LHCN-M2 (cell line): Measurements from ENCODE around the gene LRP5. TPM values are rescaled to one million over a fixed set of nuclear protein-coding genes. Genes with fewer than 3 reads are reported as not detected.
A peak's percentile ranks its signal among the peaks of the same experiment; 100 is the strongest.

Experiments used
- DNase-seq: peaks from one replicate; pipeline ENCODE4 v3.0.0-alpha.2; 2012; ENCODE audit warnings: low read depth
- polyA plus RNA-seq: library from polyadenylated mRNA; unstranded; fragments of >200 nt; gene quantifications from one replicate; pipeline ENCODE4 v1.2.1, GENCODE V29; 2012; ENCODE audit warnings: missing spikeins
- total RNA-seq: library from RNA; depleted of rRNA; stranded (reverse); fragments of >200 nt; gene quantifications from 2 replicates; pipeline ENCODE4 v1.2.3, GENCODE V29; 2014; rRNA removed

The LRP5 gene
- total RNA-seq = 12.4 and 17.2 TPM in 2 replicates
- 15.3 TPM for polyA plus RNA-seq

DNA sequence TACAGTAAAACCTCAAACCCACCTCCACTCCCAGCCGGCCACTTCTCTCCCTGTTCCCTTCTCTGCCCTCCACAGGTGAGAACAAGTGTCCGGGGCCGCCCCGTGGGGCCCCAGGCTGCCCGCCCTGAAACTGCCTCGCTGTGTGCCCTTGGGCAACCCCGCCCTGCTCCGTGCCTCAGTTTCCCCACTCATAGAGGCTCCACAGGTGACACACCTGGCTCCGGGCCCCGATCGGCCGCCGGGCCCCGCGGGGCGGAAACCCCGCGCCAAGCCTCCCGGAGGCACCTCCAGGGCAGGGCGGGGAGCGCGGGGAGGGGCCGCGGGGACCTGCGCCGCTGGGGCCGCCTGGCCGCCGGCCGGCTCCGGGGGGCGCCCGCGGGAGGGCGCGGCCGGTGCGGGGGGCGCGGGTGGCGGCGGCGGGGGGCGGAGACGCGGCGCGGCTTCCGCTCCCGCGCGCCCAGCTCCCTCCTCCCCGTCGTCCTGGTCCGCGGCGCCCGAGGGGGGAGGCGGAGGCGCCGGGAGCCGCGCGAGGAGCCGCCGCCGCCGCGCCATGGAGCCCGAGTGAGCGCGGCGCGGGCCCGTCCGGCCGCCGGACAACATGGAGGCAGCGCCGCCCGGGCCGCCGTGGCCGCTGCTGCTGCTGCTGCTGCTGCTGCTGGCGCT, at the start of gene LRP5:
LRP5 (plus strand) TSS at position 475 of the 663 bp plus-strand sequence; CDS start at position 599, 124 bp downstream.
- no peak for DNase-seq

DNA sequence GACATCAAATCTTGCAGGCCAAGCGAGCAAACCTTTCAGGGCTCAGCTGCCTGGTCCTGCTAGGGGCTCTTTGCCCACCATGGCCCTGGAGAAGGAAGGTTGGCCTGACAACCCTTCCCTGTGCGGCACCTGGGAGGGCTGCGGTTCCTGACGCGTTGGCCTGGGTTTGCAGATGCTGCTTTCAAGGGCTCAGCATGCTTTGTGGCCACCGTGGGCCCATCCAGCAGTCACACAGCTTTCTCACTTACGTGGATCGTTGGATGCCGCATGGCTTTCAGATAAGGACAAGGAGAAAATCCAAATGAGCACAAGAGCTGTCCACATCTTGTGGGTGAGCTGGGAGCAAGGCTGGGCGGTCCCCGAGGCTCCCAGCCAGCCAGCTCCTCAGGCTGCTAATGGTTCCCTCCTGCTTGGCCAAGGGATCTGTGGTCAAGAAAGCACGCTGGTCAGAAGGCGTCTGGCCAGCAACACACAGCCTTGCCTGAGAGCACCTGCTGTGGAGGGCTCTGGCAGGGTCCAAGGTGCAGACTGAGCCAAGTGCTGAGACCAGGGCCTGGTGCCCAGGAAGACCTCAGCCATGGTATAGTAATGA, 48.9 kb upstream of the LRP5 start:
- no peak for DNase-seq

DNA sequence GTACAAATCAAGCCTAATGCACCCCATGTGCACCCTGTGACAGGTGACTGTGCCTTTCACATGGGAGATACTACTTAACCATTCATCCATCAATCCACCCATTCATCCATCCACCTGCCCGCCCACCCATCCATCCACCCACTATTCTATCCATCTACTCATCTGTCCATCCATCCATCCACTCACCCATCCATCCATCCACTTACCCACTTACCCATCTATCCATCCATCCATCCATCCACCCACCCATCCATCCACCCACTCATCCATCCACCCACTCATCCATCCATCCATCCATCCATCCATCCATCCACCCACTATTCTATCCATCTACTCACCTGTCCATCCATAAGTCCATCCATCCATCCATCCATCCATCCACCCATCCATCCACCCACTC, 48.1 kb upstream of the LRP5 start:
- no peak for DNase-seq

DNA sequence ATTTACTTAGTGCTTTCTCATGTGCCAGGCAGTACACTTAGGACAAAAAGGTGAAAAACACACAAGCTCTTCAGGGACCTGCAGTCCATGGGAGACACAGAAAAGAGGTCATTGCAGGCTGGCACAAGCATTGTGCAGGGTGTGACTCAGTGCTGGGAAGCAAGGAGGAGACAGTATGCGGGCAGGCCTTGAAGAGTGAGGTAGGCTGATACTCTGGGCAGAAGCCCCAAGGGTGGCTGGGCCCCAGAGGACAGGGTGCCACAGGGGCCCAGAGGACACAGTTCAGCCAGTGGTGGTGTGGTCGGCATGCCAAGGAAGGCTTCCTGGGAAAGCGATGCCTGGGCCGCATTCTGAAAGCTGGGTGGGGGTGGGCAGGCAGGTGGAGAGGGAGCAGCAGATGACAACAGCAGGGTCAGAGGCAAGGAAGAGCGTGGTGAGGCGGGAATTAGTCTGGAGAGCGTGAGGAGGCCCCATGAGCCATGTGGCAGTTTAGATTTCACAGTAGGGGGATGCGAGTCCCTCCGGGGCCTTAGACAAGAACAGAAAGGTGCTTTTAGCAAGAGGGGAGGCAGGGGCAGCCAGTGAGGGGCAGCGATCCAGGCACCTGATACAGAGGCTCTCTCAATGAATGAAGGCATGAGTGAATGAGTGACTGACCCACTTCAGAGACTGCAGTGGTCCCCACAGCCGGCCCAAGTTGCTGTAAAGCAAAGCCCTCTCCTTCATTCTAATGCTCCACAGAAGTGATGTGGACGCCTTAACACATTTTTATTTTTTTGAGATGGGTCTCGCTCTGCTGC, 47.5 kb upstream of the LRP5 start:
- no peak for DNase-seq

DNA sequence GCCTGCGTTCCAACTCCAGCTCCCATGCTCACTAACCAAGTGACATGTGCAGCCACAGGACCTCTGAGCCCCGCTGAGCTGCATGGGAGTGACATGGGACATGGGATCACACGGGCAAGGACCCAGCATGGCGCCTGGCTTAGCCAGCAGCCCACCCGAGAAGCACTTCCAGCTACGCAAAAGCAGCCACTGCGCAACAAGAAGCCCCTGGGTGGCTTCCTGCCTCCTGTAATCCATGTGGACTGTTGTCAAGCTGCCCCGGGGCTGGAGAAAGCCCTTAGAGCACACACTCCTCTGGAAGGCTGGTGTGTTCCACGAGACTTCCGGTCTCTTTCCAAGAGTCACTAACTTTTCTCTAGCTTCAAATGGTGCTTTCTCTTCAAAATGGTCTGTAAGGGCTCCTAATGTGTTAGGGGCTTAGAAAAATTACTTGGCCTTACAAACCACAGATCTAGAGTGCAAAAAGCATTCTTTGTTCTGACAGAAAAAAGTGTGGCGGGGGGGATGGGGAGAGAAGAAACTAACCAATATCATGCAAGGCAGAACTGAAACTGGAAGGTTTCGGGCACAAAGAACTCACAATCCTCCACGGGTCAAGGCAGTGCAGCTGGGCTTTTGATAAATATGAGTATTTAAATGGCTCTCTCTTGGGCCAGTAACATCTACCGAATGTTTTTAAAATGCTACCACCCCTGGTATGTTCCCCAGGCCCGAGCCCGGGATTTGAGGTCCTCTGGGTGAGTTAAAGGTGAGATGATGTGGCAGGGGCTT, 46.1 kb upstream of the LRP5 start:
- no peak for DNase-seq

DNA sequence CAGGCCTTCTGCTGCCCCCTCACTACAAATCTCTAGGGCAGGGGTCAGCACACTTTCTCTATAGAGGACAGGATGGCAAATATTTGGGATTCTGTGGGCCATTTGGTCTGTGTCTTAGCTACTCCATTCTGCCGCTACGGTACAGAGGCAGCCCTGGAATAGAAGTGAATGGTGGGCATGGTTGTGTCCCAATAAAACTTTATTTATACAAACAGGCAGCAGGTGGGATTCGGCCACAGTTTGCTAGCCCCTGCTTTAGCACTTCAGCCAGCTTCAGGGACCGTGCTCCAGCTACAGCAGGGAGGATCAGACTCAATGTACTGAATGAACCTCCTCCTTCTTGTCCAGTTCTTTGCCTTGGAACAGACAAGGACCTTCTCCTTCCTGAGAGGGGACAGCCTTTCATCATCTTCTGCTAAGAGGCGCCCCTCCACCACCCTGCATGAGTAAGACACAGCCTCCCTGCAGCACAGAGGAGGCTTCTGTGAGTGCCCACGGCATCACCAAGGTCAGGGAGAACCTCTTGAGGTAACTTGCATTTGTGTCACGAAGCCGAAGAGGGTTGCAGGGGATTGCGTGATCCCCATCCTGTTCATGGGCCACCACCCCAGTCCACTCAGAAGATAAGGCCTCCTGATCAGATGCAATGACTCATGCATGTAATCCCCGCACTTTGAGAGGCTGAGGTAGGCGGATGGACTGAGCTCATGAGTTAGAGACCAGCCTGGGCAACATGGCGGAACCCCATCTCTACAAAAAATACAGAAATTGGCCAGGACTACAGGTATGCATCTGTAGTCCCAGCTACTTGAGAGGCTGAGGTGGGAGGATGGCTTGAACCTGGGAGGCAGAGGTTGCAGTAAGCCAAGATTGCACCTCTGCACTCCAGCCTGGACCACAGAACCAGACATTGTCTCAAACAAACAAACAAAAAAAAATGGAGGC, 45.2 kb upstream of the LRP5 start:
- DNase-seq = no peak

DNA sequence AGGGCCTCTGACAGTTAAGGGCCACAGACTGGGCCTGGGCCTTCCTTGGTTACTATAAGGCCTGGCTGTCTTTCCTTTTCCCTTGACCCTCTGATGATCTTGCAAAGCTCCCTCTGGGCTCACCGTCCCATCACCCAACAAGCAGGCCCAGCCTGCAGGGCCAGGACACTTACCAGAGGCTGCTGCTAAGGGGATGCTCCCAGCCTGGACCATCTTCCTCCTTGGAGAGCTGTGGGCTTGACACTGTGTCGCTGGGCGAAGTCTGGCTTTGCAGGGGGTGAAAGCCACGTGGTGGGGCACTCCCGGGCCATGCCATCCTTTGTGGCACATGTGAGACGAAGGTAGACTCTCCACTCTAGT, 44.5 kb upstream of the LRP5 start:
- no peak for DNase-seq

DNA sequence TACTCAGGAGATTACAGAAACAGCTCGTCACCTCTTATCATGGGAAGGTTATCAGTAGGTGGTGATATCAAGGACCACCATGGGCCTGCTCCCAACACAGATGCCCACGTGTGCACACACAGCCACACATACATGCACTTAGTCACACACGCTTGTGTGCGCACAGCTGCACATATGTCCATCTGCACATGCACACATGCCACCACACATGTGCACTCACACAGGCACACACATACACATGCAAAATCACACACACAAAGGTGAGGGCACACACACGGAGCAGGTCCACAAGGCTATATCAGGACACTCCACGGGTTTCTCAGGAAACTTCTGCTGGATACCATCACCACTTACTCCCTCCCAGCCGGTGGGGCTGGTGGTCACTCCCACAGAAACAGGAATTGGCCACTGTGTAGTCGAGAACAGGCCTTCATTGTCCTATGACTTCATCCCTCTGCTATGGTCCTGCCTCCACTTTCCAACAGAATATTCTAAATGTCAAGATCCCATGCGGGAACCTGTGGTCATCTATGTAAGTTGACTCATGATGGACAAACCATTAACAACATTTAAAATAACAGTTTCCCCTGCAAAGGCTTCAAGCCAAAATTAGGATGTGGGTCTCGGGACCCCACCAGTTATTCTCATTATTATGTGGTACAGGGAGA, 42.8 kb upstream of the LRP5 start:
- peak; percentile 80 for DNase-seq

DNA sequence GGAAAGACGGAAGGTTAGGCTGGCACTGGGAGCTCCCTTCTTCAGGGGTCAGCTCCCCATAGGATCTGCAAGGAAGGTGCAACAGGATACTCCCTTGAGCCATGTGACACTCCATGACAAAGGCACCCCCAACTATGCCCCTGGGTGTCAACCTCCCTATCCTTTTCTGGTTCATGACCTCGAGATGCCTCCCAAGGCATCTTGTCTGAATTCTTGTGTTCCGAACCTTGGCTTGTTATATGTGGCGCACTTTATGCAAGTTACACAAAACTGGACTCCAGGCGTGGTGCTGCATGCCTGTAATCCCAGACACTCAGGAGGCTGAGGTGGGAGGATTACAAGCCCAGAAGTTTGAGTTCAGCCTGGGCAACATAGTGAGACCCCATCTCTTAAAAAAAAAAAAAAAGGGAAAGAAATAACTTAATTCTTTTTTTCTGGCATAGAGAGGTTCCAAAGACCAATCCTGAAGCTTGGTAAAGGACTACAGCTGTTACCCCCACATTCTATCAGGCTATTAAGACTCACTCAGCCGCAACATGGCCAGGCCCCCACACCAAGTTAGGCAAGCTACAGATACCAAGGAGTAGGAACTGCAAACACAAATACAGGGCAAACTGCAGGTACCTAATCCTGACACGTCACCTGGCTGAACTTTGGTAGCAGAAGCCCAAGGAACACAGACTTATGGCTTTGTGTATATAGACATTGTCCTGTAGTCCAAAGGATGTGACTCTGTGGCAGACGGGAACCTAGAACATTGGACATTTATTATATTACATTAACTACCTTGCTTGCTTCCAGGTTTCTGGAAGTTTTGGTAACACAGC, 42.0 kb upstream of the LRP5 start:
- no peak for DNase-seq

DNA sequence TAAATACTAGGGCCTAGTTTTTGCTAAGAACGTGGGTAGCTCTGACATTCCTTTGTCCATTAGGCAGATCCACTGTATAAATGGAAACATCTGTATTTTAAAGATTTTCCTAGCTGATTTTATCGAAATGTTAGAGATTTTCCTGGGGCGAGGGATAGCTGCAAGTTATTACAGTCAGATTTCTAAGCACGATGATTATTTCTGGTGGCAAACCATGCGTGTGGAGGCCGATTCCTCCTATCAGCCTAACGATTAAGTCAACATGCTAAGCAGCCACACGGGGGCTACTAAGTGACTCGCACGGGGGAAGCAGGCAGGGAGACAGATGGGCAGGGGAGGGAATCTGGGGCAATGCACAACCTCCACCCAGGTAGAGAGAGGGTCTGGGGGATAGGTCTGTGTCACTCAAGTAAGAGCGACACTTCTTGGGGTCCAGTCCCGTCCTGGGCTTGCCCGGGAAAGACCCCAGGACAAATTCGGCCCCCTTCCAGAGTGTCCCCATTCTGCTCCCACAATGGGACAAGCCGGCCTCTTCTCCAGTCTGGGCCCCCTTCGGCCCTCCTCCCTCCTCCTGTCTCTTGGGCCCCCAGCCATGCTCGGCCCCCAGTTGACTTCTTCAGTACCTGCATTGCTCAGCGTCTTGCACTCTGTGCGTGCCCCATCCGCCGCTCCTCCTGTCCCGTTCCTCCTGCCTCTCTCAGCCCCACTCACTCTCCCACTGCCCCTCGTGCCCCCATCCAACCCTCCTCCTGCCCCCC, 41.2 kb upstream of the LRP5 start:
- peak; percentile 77 for DNase-seq

DNA sequence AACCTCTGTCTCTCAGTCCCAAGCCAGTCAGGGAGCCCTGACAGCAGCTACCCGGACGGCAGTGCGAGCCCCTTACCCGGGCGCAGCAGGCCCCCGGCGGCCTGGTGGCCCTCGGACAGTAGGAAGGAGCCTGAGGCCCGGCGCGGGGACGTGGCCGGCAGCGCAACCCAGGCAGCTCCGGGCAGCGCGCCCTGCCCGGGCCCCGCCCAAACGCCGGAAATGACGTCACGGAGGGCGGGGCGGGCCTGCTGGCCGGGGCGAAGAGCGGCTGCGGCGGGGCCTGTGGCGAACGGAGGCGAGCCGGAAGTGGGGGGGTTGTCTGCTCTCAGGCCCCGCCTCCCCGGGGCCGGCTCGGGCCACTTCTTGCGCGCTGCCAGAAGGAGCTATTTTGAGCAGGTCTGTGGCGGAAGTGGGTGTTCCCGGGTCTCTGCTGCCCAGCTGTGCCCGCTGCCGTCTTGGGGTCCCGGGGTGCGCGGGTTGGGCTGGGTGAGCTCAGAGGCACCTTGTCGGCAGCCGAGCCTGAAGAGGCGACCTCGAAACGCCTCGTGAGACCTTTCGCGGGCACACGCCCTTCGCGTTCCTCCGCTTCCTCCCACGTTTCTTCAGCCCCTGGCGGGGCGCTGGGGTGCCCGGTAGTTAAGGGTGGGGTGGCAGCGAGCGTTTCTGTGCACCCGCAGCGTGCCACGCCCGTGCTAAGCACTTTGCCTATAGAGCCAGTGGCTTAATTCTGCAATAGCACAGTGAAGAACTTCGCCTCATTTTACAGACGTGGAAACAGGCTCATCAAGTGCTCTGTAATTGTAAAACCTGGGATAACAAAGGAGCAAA, 40.4 kb upstream of the LRP5 start, which contains the start of gene C11orf24:
C11orf24 (minus strand) TSS at position 193 of the 828 bp plus-strand sequence. CDS start 8,206 bp downstream, outside the sequence.
- peak; percentile 88 for DNase-seq

DNA sequence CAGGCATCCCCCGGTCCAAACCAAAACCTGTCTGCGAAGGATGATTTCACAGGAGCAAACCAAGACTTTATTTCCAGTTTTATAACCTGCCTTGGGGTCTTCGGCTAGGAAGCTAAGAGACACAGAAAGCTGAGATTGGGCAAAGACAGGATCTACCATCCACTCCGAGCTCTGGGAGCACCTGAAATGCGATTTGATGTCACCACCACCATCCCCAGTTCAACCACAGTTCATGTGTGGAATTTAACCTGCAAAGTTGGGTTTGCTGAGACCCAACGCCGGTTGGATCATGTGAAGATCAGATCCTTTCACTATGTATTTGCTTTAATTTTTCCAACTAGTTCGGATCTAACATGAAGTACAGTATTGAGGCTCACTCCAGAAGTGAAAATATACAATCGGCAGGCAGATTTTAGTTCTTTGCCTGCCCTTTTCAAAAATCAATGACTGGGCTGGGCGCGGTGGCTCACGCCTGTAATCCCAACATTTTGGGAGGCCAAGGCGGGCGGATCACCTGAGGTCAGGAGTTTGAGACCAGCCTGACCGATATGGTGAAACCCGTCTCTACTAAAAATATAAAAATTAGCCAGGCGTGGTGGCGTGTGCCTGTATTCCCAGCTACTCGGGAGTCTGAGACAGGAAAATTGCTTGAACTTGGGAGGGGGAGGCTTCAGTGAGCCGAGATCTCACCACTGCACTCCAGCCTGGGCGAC, 39.2 kb upstream of the LRP5 start:
- DNase-seq = no peak

DNA sequence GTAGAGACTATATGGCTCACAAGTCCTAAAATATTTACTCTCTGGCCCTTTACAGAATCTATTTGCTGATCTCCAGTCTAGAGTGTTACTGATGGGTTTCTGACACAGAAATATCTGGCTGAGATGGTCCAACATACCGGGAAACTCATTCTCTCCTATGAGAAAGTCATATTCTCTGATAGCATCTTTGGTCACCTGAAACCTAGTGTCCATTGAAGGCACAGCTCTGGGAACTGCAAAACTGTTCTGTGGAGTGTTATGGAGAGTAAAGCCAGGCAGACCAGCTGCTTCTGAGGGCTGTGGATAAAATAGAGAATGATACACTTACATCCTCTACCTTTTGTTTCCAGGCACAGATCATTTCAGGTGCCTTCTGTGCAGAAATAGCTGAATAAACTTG, 38.1 kb upstream of the LRP5 start:
- no peak for DNase-seq

DNA sequence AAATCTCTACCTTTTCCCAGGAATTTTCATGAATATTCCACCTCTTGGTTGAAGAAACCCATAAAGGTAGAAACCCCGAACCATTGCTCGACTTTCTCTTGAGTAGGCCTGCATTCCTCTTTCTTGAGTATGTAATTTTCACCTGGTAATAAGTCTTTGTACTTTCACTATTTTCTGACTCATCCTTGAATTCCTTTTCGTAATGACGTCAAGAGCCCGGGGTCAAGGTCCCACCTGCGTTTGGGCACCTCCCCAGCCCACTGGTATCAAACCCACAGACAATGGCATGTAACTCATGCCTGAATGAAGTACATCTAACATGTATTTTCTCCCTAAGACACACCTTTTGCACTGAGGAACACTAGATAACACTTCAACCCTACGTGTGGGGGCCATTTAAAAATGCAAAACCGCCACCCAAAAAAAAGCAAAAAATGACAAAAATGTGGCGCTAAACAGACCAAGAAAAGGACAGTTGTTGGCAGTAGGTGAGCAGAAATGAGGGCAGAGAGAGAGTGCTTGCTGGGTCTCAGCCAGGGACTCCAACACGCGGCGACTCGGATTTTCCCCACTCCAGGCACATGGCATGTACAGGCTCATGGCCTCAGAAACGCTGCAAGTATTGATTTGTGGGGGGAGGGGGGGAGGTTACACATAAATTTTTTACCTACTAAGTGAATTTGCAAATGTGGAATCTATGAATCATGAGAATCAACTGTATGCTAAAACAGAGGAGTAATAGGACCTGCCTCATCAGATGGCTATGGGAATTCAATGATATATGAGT, 36.5 kb upstream of the LRP5 start:
- no peak for DNase-seq

DNA sequence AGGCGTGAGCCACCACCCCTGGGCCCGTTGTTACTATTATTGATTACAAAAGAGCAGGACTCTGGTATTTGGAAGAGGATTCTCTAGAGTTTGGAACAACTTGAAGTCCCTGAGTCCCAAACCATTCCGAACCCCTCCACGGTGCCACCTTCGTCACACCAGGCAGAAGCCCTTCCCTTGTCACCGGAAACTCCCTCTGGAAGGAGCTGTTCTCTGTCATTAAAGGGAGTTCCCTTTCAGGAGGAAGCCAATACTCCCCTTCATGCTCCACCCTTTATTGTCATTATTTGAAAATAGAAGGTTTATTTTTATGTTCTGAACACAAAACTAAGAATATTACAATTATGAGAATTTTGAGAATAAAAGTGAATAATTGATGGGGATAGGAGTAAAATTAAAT, 35.5 kb upstream of the LRP5 start:
- no peak for DNase-seq

DNA sequence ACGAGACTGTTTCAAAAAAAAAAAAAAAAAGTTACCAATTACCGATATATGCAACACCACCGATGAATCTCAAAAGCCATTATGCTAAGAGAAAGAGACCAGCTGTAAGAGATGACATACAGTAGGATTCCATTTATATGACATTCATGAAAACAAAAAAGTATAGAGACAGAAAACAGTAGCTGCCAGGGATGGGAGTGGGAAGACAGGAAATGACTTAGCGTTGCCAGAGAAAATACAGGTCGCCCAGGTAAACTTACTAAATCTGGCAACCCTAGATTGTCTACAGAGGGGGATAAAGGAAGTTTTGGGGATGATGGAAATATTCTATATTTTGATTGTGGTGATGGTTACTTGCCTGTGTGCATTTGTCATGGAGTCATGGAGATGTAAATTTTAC, 32.7 kb upstream of the LRP5 start:
- no peak for DNase-seq
